NCI-H2196 (cell line): ENCODE data around the gene CCN6.

Experiments used
- DNase-seq: peaks from one replicate; lab custom pipeline; 2025; ENCODE audit not compliant: unreplicated experiment; lab: John Stamatoyannopoulos, UW

The CCN6 gene

DNA sequence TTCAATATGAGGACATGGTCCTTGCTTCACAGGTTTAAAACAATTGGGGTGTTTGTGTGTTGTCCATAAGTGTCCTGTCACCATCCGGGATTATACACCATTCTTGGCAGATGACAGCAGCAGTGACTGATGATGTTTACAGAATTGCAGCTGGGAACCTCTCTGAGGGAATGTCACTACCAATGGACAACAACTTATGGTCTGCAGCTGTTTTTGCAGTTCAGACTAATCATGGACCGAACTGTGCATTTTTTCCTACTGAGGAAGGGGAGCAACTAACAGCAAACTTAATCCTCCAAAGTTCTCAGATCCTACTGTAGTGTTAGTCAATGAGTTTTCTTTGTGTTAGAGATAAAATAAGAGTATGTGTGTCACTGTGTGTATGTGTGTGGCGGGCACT is 59.5 kb downstream of the CCN6 start:
- no peak for DNase-seq

DNA sequence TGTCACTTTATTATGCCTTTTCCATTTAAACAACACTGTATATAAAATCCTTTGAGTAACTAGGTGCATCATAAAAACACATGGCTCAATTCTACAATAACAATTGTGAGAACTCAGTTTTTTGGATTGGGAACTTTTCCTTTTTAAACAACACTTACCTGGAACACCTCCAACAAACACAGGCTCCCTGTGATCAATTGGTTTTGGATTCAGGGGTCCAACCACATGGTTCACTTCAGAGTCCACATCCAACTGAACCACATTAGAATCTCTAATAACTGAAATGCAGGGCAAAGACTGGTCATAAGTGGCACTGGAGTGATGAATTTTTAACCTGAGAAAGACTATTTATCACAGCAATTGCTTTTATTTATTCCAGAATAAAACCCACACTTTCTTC is 60.0 kb downstream of the CCN6 start:
- DNase-seq: no peak

DNA sequence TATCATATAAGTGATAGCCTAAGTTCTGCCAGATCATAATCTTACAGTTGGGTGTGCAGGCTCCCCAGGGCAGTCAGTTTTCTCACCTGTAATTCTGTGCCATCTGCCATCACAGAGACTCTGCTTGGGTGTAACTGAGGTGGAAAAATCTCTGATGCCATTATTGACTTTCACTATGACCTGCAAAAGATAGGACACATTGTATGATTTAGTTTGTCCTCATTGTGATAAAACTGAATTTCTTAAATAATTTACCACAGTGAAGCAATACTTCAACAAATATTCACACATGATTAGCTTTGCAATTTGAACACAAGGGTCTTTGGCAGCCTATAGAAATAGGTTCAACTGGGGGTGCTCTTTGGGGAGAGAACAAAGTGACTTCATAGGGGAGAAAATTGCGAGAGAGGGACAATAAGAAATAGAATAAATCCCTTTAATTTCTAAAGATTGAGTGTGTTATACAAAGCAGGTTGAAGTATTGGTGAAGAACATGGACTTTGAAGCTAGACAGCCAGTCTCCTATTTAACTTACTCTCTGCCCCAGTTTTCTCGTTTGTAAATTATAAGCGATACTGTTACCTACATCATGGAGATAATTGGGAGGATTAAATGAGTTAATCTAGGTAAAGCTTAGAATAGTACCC is 60.8 kb downstream of the CCN6 start:
- DNase-seq: no peak

DNA sequence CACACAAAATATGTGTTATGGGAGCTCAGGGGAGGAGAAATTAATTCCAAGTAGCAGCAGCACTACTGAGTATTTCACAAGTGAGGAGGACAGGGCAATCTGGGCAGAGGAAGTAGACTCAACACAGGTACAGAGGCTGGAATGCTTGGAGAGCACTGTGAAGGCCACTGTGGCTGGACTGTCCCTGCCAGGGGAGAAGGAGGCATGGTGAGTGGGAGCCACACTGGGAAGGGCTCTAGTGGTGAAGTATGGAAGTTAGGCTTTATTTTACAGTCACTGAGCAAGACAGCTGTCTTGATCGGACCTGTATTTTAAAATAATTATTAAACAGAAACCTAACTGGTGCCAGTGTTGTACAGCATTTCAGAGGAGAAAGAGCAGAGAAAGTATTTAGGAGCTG is 62.3 kb downstream of the CCN6 start:
- DNase-seq: no peak

DNA sequence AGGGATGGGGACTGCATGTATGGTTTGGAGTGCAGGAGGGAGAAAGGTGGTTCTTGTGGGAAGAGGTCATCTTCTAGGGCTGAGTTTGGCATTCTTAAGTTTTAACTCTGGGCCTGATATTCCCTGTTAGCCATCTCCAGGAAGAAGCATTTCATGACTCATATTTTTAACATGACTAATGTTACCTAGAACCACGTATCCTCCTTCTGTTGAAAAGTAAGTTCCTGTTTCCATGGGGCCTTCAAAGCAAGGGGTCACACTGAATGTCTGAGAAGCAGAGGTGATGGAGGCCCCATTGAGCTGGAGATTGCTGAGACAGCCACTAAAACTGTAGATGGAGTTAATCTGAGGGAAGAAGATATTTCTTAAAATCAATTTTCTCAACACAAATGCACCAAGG is 63.6 kb downstream of the CCN6 start:
- DNase-seq: no peak

DNA sequence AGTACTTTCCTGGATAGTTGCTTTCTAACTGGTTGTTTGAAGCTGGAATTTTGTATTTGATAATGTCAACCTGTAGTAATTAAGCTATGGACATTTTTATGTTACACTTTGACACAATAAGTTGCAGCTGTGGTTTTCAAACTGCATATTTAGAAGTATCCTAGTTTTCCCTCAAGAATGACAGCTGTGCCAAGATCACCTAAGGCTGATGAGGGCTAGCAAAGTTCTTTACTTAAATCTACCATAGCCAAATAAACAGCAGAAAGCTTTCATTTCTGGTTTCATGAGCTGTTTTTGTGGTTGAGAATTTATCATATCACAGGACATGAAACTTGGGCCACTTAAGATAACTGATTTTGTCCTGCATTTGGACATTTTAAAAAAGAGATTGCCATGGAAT is 64.1 kb downstream of the CCN6 start:
- DNase-seq: no peak
